Esophagus muscularis mucosa (tissue), 4 donors: ENCODE results near the gene C3orf38.

ENCODE experiments used
- EP300 ChIP-seq: sonication (generic); formaldehyde crosslinking; IDR thresholded peaks from one replicate; pipeline ENCODE4 v1.6.1; 2017; ENCODE audit warnings: antibody characterized with exemption
- POLR2A ChIP-seq: fragments of 450-650 bp; IDR thresholded peaks from one replicate; pipeline ENCODE4 v1.6.1; 2017; ENCODE audit warnings: antibody characterized with exemption, moderate library complexity, mild to moderate bottlenecking, low read depth
- POLR2AphosphoS5 ChIP-seq, 2 donors: sonication (generic); formaldehyde crosslinking; IDR thresholded peaks; one replicate each; pipeline ENCODE4 v1.6.1; 2017; ENCODE audit warnings: antibody characterized with exemption in 2 of 2
- TF ChIP-seq, protein P1 (sequence below), 3 experiments: fragments of 200-600 bp in 2 of 3; fragments of 450-650 bp in 1 of 3; sonication (generic) in 2 of 3; IDR thresholded peaks; one replicate each; pipeline ENCODE4 v1.5.1; 2017 to 2019; ENCODE audit warnings: antibody characterized with exemption in 3 of 3, mild to moderate bottlenecking in 2 of 3, moderate library complexity in 1 of 3

DNA sequence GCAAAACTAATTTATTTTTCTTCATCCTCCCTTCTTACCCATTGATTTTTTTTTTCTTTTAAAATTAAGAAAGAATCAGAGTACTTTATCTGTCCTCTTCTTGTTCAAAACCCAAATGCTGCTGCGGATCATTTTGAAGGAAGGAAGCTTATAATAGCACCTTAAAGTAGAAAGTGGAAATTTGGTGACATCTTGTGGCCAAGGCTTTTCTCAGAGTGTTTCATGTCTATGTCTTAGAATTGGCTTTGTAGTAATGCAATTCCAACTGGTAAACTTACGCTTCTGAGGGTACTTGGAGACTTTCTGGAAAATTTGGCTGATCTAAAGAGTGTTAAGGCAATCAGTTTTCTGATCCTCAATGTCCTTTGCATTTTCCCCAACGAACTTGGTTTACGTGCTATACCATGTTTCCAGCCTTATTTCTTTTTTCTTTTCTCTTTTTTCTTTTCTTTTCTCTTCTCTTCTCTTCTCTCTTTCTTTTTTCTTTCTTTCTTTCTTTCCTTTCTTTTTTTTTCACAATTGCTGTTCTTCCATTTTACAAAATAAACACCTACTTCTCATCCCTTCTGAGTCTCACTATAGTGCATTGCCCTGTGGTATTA, 30.7 kb downstream of the C3orf38 start:
- TF ChIP-seq, protein P1, sequence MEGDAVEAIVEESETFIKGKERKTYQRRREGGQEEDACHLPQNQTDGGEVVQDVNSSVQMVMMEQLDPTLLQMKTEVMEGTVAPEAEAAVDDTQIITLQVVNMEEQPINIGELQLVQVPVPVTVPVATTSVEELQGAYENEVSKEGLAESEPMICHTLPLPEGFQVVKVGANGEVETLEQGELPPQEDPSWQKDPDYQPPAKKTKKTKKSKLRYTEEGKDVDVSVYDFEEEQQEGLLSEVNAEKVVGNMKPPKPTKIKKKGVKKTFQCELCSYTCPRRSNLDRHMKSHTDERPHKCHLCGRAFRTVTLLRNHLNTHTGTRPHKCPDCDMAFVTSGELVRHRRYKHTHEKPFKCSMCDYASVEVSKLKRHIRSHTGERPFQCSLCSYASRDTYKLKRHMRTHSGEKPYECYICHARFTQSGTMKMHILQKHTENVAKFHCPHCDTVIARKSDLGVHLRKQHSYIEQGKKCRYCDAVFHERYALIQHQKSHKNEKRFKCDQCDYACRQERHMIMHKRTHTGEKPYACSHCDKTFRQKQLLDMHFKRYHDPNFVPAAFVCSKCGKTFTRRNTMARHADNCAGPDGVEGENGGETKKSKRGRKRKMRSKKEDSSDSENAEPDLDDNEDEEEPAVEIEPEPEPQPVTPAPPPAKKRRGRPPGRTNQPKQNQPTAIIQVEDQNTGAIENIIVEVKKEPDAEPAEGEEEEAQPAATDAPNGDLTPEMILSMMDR (IDR thresholded peaks at IDR 0.05): peak in 1 of 3 experiments; percentile 12
- no peak for TF ChIP-seq POLR2A
- no peak for TF ChIP-seq POLR2AphosphoS5 (IDR thresholded peaks at IDR 0.05)
- no peak for TF ChIP-seq EP300
